ENCODE measurements around the gene ARSH.
"Not testable (repeated sequence)": the region's sequence is repeated elsewhere in the genome, so short reads cannot be mapped to it uniquely, and the experiment has no call there.

The ARSH gene, protein sequence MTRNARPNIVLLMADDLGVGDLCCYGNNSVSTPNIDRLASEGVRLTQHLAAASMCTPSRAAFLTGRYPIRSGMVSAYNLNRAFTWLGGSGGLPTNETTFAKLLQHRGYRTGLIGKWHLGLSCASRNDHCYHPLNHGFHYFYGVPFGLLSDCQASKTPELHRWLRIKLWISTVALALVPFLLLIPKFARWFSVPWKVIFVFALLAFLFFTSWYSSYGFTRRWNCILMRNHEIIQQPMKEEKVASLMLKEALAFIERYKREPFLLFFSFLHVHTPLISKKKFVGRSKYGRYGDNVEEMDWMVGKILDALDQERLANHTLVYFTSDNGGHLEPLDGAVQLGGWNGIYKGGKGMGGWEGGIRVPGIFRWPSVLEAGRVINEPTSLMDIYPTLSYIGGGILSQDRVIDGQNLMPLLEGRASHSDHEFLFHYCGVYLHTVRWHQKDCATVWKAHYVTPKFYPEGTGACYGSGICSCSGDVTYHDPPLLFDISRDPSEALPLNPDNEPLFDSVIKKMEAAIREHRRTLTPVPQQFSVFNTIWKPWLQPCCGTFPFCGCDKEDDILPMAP

DNA sequence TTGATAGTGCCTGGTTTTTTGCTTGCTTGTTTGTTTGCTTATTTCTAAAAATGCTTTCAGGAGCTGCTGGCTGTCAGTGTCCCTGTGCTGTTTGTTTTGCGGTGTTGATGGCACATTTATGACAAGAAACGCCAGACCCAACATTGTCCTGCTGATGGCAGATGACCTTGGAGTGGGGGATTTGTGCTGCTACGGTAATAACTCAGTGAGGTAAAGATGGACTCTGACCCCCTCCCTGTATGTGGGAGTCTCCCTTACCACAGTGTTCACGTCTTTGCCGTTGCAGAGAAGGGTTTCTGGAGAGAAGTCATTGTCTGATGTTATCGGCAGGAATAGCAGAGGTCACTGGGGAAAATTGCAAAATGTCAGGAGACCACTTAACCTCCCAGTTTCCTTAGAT is at the start of gene ARSH:
TSS of gene ARSH (plus strand) at position 52 of the 400 bp plus-strand sequence. CDS start at position 119, 67 bp downstream.
- DNase-seq: no peak

DNA sequence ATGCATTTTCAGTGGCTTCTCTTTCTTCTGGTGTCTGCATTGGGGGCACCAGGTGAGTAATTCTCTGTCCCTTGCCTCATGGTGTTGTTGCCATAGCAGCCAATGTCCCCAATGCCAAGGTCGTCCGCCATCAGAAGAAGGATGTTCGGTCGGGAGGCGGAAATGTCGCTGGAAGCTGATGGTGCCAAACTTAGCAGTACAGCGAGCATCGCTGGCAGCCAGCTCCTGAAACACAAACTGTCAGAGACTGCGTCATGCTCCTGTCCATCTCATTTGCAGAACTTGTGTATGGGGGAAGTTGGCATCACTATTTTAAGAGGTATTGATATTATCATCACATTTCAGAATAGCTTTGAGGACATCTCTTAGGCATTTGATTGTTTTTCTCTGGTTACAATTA is 48.1 kb upstream of the ARSH start:
- no peak for DNase-seq

DNA sequence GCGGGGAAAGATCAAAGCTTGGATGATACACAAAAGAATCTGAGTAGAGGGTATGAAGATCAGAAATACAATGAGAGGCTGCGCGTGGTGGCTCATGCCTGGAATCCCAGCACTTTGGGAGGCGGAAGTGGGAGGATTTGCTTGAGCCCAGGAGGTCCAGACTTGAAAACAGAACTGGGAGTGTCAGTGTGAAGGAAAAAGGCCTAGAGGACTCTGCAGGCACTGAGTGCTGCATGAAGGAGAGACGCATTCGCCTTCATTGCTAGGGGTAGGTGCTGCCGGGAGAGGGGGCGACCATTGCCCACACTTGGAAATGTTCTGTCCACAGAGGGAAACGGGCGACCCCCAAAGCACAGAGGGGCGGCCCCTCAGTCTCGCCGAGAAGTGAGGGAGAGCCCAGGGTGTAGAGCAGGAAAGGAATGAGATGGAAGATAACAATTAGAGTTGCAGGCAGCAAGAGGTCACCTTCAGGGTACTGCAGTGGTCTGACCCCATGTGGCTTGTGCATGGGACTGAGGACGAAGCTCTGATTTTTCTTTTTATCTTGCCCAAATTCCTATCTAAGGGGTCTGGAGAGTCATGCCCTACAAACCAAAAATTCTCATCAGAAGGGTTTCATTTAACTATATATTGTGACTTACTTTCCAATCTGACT is 45.4 kb upstream of the ARSH start:
- DNase-seq: no peak

DNA sequence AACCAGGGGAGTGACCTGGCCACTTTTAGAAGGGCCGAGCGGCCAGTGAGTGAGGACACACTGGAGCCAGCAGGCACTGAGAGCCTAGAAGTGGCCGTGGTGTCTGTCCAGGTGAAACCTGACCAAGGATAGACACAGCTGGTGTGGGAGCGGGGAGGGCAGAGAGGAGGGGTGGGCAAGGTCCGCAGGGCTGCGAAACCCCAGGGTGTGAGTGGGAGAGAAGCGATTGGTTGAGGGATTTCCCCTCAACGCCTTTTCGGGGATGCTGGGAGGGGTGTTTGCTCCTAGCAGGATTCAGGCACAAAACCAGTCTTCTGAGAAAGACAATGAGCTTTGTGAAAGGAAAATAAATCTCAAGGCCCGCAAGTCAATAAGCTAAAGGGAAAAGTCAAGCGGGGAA is 44.0 kb upstream of the ARSH start:
- no peak for DNase-seq

DNA sequence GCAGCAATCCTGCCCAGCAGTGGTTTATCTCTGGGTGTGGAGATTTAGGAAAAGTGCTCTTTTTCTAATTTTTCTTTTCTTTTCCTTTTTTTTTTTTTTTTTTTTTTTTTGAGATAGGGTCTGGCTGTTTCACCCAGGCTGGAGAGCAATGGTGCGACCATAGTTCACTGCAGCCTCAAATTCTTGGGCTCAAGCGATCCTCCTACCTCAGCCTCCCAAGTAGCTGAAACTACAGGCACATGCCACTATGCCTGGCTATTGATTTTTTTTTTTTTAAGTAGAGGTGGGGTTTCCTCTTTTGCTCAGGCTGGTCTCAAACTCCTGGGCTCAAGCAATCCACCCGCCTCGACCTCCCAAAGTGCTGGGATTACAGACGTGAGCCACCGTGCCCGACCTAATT is 42.9 kb upstream of the ARSH start:
- DNase-seq: not testable (repeated sequence)

DNA sequence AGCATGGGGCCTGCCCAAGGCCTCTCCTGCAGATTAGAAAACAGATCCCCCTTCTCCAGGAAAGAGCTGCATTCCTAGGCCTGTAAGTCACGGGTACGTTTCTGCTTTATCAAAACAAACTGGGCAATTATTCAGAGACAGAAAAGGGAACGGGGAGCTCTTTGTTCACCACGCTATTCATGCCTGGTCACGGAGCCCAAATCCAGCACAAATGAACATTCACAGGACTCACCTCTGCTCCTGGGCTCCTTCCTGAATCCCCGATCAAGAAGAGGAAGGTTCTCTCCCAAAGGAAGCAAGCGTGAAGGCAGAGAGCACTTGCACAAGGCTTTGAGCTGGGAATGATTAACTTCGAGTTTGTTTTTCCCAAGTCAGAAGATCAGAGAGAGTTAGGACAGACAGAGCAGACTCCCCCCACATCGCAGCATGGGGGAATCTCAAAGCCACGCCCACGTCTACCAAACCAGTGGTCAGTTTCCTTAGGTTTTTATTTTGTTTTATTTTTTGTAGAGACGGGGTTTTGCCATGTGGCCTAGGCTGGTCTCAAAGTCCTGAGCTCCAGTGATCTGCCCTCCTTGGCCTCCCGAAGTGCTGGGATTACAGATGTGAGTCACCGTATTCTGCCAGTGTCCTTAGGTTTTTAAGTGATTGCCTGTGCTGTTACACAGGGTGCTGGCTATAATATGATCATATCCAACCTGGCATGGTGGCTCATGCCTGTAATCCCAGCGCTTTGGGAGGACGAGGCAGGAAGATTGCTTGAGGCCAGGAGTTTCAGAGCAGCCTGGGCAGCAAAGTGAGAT is 42.2 kb upstream of the ARSH start:
- DNase-seq: not testable (repeated sequence)

DNA sequence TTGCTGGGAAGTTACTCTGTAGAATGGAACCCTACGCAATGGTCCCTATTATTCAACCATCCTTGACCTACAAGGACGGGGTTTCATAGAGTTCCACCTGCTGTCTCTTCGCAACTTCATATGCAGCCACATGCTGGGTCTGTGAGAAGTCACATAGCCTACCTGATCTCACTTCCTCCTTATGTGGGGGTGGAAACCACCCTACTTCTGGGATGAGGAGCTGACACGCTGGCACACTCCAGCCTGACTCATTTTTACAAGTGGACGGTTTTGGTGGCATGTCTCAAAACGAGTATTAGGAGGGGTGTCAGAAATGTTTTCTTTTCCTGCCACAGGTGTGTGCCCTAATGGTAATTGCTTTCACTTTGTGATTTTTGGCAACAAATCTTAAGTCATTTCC is 40.4 kb upstream of the ARSH start:
- no peak for DNase-seq

DNA sequence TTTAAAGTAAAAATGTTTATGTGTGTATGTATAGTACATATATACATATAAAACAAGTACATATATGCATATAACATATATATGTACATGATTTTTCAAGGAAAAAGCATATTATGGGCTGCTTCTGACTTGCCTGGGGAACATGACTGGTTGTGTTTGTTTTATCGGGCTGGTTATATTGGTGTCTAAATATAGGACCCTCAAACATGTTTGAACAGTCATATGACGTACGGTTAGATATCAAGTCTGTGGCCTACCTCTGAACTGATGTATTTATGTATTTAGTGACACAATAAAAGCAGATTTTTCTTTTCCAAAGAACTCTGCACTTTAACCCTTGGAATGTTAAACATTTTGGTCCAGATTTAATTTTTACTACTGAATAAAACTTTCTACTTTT is 39.3 kb upstream of the ARSH start:
- no peak for DNase-seq

DNA sequence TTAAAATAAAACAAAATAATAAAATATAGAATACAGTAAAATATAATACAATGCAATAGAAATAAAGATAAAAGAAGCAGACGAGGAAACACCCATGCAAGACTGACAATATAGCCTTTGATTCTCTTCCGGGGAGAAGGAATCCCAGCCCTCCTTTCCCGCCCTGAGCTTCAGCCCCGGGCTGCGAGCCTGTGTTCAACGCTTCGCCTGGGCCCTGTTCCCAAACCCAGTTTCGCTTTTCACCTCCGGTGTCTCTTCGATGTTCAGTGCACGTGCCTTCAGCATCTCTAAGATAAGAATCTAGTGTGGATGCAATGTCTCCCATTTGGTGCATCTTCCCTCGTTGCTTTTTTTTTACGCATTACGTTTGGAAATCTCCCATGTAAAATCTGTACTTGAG is 38.8 kb upstream of the ARSH start:
- no peak for DNase-seq

DNA sequence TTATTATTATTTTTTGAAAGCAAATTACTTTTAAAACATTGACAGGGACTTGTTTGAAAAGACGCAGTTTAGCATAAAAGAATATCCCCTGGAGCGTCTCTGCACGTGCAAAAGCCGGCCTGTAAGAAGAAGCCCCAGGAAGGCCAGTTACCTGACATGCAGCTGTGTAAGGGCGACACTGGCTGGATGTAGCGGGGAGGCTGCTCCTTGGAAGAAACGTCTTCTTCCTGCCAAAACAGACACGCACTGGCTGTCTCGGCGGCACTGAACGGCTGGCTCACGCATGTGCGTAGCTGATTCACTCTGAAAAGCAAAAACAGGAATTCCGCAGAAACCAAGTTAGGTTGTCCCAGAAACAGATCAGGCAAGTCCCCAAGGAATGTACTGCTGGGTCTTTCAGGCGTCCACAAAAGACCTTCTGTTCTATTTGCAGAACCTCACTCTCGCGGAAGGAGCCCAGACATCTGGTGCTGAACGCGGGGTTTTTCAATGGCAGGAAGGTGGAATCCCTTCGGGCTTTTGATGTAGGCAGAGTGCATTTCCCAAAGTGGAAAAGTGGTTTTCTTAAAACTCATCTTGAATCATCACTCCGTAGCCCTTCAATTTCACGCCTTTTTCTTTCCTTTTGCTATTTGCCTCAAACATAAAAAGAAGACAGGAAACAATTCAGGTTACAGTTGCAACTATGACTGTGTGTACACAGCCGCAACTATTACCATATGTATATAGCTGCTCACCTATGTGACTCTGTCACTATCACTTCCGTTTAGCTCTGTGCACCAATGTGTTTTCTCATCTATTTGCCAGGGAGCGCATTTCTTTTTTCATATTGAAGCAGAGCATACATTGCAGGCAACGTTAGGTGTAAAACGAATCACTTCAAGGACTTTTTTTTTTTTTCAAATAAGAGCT is 38.1 kb upstream of the ARSH start:
- DNase-seq: no peak

DNA sequence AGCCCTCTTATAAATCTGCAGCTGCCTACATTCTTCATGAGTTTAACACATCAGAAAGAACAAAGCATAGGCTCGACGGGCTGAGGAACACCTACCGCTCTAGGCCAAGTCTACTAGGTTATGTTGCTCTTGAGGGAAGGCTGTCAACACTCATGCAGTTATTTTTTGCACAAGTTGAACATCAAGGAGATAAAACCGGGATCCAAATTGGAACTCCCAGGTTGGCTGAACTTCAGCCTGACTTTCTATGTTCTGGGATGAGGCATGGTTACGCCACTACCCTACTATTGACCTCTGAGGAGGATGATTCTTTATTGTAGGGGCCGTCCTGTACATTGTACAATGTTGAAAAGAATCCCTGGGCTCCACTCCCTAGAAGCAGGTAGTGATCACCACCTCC is 37.3 kb upstream of the ARSH start:
- DNase-seq: no peak

DNA sequence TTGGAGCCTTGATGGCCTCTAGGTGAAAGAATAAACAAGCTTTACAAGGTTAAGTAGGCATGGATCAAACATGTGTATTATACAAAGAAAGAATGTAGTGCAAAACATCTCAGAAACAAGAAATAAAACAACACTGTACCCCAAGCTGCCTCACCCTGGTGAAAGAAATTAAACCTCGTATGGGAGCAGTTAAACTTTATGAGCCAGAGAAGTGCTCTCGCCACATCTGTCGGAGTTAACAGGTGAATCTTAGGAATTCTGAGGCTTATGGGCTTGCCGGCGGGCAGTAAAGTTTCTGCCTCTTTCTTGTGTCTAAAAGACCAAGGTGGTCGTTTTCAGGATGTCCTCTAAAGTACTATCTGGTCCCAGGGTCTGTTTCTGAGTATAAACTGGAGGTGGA is 34.0 kb upstream of the ARSH start:
- DNase-seq: no peak

DNA sequence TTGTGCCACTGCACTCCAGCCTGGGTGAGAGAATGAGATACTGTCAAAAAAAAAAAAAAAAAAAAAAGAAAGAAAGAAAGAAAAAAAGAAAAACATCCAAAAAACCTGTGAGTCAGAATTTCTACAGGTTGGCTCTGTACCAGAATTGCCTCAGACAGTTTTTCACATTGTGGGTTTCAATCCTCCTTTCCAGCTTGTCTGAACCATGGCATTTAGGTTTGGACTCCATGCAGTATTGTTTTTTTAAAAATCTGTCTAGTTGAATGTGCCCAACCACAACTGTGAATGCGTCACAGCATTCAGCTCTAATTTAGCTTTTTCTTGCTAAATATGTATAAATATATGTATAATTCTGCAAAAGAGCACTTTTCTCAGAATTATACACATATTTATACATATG is 31.4 kb upstream of the ARSH start:
- DNase-seq: no peak

DNA sequence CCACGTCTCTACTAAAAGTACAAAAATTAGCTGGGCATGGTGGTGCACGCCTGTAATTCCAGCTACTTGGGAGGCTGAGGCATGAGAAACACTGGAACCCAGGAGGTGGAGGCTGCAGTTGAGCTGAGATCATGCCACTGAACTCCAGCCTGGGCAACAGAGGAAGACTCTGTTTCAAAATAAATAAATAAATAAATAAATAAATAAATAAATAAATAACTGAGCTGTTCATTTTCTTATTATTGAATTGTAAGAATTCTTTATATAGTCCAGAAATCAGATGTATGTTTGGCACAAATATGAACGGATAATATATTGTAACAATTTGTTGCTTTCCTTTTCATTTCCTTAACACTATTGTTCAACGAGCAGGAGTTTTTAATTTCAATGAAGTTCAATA is 27.7 kb upstream of the ARSH start:
- DNase-seq: not testable (repeated sequence)

DNA sequence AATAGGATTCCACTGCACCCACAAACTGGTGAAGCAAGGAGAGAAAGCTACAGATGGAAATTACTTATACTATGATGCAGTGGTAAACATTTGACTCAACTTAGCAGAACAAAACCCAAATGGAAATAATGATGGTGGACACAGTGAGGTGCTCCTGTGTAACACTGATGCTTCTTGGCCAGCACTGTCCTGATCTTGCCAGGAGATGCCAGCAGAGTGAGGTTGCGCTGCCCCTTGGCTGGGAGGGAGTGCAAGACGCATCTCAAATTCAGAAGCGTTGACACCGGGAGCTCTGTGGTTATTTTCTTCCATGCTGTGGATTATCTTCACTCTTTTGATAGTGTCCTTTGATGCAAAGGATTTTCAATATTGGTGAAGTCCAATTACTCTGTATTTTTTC is 22.0 kb upstream of the ARSH start:
- no peak for DNase-seq

DNA sequence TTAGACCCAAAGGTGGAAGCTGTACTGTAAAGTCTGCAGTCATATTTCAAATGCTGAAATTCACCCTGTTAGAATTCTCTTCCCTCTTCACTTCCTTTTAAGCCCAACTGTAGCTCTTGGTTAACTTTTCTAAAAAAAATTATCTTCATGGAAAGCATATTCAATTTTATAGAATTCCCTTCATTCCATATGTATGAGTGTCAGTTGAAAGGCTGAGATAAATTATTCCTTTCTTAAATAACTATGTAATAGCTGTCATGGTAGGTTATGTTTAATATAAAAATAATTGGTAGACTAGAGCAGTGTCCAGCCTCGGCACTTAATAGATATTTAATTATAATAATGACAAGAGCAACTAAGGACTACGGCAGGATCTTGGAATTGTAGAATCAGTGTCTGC is 16.8 kb upstream of the ARSH start:
- no peak for DNase-seq

DNA sequence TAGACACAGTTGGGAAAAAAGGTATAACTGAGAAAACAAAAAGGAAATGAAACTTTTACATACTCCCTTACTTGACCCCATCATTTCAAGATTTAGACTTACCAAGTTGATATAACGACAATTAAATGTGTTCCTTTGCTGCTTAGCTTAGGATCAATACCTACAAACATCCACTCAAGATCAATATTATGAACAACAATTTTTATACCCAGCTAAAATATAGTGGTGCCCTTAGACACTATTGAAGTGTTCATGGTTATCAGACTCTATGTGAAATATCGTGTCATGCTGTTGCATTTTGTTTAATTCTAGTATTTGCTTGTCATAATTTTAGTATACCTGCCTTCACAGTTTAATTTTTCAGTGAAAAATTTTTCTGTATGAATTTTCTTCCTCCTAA is 4.2 kb downstream of the ARSH start:
- DNase-seq: no peak

DNA sequence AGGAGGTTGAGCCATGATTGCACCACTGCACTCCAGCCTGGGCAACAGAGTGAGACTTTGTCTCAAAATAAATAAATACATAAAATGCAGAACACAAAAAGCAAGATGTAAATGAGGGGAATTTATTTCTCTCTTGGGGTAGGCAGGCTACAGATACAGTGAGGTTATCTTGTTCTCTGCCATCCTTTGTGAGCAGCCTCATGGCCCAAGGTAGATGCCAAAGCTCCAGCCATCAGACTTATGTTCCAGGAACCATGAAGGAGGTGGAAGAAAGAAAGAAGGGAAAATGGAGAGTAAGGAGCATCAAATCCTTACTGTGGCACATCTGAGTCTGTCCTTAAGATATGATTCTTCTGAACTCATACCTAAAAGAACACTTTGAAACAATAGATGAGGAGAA is 11.1 kb downstream of the ARSH start:
- no peak for DNase-seq

DNA sequence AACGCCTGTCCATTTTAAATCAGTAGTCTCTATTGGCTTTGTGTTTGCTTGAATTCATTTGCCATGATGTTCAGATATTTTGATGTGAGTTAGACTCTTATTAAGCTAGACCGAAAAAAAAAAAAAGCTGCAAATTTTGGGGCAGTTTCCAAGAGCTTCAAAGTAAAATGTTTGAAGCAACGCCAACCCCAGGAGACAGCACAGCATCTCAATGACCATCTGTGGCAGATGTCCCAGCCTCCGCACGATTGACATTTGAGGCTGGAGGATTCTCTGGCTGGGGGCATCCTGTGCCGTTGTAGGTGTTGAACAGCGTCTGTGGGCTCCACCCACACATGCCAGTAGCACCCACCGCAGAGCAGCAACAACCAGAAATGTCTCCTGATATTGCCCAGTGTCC is 17.8 kb downstream of the ARSH start:
- no peak for DNase-seq

DNA sequence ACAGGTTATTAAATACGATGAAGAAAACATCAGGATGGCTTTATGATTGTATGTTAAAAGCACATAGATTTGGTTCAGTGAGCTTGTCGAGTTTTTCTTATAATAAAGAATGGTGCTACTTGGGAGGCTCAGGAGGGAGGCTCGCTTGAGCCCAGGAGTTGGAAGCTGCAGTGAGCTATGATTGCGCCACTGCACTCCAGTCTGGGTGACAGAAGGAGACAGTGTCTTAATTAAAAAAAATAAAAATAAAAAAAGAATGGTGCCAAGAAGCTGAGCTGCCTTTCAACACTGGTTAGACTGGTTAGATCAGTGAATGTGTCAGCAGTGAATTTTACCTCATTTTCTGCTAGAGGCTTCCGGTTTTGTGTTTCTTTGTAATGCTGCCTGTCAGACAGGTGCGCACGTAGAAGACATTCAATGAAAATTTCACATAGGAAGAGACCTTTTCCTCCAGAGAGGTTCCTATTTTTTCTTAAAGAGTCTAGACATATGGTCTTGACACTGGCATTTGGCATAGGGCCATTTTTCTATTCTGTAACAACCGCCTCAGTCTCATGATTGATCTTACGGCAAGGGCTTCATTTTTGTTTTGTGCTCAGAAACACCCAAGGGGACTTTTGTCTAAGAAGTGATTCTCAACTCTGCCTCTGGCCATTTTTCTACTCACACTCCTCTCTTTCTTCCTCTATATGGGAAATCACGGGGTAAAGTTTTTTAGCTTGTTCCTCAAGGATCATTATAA is 19.9 kb downstream of the ARSH start:
- no peak for DNase-seq

DNA sequence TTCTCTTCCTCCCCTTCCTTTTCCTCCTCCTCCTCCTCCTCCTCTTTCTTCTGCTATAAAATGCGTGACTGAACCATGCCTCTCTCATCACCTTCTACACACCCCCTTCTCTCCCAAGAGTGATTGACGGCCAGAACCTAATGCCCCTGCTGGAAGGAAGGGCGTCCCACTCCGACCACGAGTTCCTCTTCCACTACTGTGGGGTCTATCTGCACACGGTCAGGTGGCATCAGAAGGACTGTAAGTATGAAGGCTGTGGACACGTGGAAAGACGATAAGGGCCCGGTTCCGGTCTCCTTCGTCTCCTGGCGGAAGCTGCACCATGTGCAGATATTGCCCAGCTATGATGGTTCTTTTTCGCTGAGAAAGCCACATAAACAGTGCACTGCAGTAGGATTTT is 22.8 kb downstream of the ARSH start:
- DNase-seq: no peak

DNA sequence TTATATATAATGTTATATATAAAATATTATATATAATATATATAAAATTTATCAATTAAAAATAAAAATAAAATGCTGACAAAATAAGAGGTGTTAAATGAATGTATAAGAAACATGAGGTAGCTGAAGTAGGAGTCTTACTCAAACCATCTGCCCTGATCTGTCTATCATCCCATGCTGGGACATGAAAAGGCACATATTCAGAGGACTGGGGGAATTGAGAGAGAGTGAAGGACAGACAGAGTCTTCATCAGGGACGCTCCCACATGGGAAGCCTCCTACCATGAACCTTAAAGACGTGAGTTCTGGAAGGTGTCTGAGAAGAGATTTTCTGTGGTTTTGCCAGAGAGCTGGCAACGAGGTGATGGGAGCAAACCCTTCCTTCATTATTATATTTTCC is 30.9 kb downstream of the ARSH start:
- no peak for DNase-seq
